NCI-H524 treated with DMSO at 0.1 percent for 48 hours (cell line): Measurements from ENCODE around the gene NCAN.
"Not testable (repeated sequence)": the region's sequence is repeated elsewhere in the genome, so short reads cannot be mapped to it uniquely, and the experiment has no call there.

Experiments used
- DNase-seq: peaks from one replicate; lab custom pipeline; 2025; lab: John Stamatoyannopoulos, UW

Gene NCAN

GRCh38 chr19:19193926-19194325 lies 17.8 kb upstream of the NCAN start:
- no peak for DNase-seq

GRCh38 chr19:19201697-19202630 lies 9.8 kb upstream of the NCAN start:
- no peak for DNase-seq

- DNase-seq = no peak
Observed at GRCh38 chr19:19202707-19203011, 9.1 kb upstream of the NCAN start.

- DNase-seq = peak; percentile 73
Observed at GRCh38 chr19:19203012-19203856, 8.5 kb upstream of the NCAN start, which contains the start of gene NR2C2AP. TSS of gene NR2C2AP (minus strand) at chr19:19203414. CDS start at chr19:19203060, 354 bp downstream.

- DNase-seq = no peak
Observed at GRCh38 chr19:19204181-19204580, 7.6 kb upstream of the NCAN start.

GRCh38 chr19:19205416-19206410 lies 6.0 kb upstream of the NCAN start:
- DNase-seq = no peak

- no peak for DNase-seq
Observed at GRCh38 chr19:19206938-19207337, 4.8 kb upstream of the NCAN start.

GRCh38 chr19:19207637-19208572 lies 3.9 kb upstream of the NCAN start:
- no peak for DNase-seq

GRCh38 chr19:19209372-19209771 lies 2.4 kb upstream of the NCAN start:
- peak; percentile 27 for DNase-seq

- no peak for DNase-seq
Observed at GRCh38 chr19:19212916-19213315, 1.2 kb downstream of the NCAN start.

GRCh38 chr19:19213426-19214158 lies 1.8 kb downstream of the NCAN start:
- no peak for DNase-seq

GRCh38 chr19:19214159-19214490 lies 2.4 kb downstream of the NCAN start:
- no peak for DNase-seq

GRCh38 chr19:19214892-19215291 lies 3.1 kb downstream of the NCAN start:
- DNase-seq = no peak

GRCh38 chr19:19215792-19216191 lies 4.0 kb downstream of the NCAN start:
- DNase-seq = no peak

- DNase-seq = no peak
Observed at GRCh38 chr19:19217099-19217498, 5.3 kb downstream of the NCAN start.

- no peak for DNase-seq
Observed at GRCh38 chr19:19218911-19219310, 7.2 kb downstream of the NCAN start.

- not testable (repeated sequence) for DNase-seq
Observed at GRCh38 chr19:19221000-19221399, 9.2 kb downstream of the NCAN start.

- no peak for DNase-seq
Observed at GRCh38 chr19:19223060-19223459, 11.3 kb downstream of the NCAN start.

- DNase-seq = no peak
Observed at GRCh38 chr19:19223636-19224035, 11.9 kb downstream of the NCAN start.
